Measurements from ENCODE around the gene PAWR. TPM values are rescaled to one million over a fixed set of nuclear protein-coding genes. Genes with fewer than 3 reads are reported as not detected.

PAWR gene
- total RNA-seq, 1 experiment from 2014 or later, result 106 TPM

GRCh38 chr12:79707830-79708229, 17.1 kb upstream of the PAWR start:
- no peaks in the 10 kb centered on the region for H3K36me3 ChIP-seq (ENCODE audit: control insufficient read depth in 1 of 2, insufficient read depth in 2 of 2, low read length in 2 of 2)
- ATAC-seq, result no peak
- H3K79me2 ChIP-seq (ENCODE audit: insufficient read depth, low read length), result no peaks in the 10 kb centered on the region
- H3K9me2 ChIP-seq (ENCODE audit: insufficient read depth), result no peaks in the 10 kb centered on the region
- intact Hi-C loops (cut with micrococcal nuclease), result no loop called here
- no peak overlapping the region for H3K4me2 ChIP-seq (ENCODE audit: low read length)
- no peak overlapping the region for H3K9ac ChIP-seq (ENCODE audit: low read length)
- BruUV-seq (replicated peaks), result no TSS peak
- no peak overlapping the region for H2AFZ ChIP-seq (ENCODE audit: low read depth, low read length, poor library complexity, severe bottlenecking)
- H3K9me3 ChIP-seq (ENCODE audit: control insufficient read depth in 1 of 2, insufficient read depth in 1 of 2, low read depth in 1 of 2, low read length in 2 of 2), result no peaks in the 10 kb centered on the region
- no peak overlapping the region for H3K4me3 ChIP-seq (replicated peaks in 1 of 2; ENCODE audit: low read depth in 1 of 2, low read length in 2 of 2)
- ChIA-PET POLR2A (no interaction called here), RAD21 (ENCODE audit: low non-redundant PET in 1 of 2, low total read pairs in 2 of 2, uncharacterized antibody in 2 of 2, unreplicated experiment in 2 of 2) (no interaction called here), CTCF (no interaction called here)
- H3K4me1 ChIP-seq (ENCODE audit: control insufficient read depth in 1 of 2, insufficient read depth in 2 of 2, low read length in 2 of 2), result no peaks in the 10 kb centered on the region
- DNase-seq (ENCODE audit: low read depth, low spot score), result no peak
- no peak overlapping the region for H3K27ac ChIP-seq (ENCODE audit: low read depth, low read length)
- H3K27me3 ChIP-seq (ENCODE audit: insufficient read depth, low read length), result no peaks in the 10 kb centered on the region
- H4K20me1 ChIP-seq (ENCODE audit: insufficient read depth), result no peaks in the 10 kb centered on the region
- TF ChIP-seq SRF (IDR thresholded peaks at IDR 0.05; ENCODE audit: low read depth), result no peak
- no peak for TF ChIP-seq ZFX (IDR thresholded peaks at IDR 0.05)
- no peak for TF ChIP-seq POLR2AphosphoS5 (IDR thresholded peaks at IDR 0.05; ENCODE audit: low read depth, low read length)
- TF ChIP-seq SP1 (IDR thresholded peaks at IDR 0.05; ENCODE audit: low read depth), result no peak
- TF ChIP-seq ZNF274 (IDR thresholded peaks at IDR 0.05; ENCODE audit: low read depth, low read length), result no peak
- no peak for TF ChIP-seq TCF7L2 (IDR thresholded peaks at IDR 0.05; ENCODE audit: borderline replicate concordance, extremely low read depth, insufficient read depth, insufficient read length)
- TF ChIP-seq ZBTB33 (IDR thresholded peaks at IDR 0.05; ENCODE audit: extremely low read depth, insufficient replicate concordance, low read length), result no peak
- no peak for TF ChIP-seq EZH2phosphoT487 (IDR thresholded peaks at IDR 0.05; ENCODE audit: borderline replicate concordance)
- TF ChIP-seq MAX (IDR thresholded peaks at IDR 0.05), result no peak
- TF ChIP-seq RAD21 (IDR thresholded peaks at IDR 0.05; ENCODE audit: low read depth), result no peak
- TF ChIP-seq EGR1 (IDR thresholded peaks at IDR 0.05; ENCODE audit: low read depth), result no peak
- no peak for TF ChIP-seq SIN3A (IDR thresholded peaks at IDR 0.05; ENCODE audit: low read depth)
- TF ChIP-seq EZH2 (IDR thresholded peaks at IDR 0.05), result no peak
- no peak for TF ChIP-seq CEBPB (IDR thresholded peaks at IDR 0.05; ENCODE audit: low read depth)
- TF ChIP-seq FOSL1 (IDR thresholded peaks at IDR 0.05; ENCODE audit: low read depth), result no peak
- TF ChIP-seq ELF1 (IDR thresholded peaks at IDR 0.05; ENCODE audit: borderline replicate concordance, low read depth), result no peak
